ENCODE data around the gene TBX3.

The TBX3 gene

DNA sequence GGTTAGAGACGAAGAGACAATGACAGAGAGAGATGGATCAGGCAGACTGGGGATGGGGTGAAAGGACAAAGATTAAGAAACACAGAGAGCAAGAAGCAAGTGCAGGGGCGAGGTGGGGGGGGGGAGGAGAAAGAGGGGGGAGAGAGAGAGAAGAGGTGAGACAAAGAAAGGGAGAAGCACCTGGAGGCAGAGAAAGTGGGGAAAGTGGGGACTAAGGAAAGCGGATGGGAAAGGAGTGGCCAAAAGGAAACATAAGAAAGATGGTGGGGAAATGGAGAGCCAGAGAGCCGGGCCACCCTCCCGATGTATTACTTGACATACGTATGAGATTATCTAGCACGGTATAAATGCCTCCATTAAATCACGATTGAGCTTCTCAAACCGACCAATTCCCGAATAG, 18.5 kb upstream of the TBX3 start:
- H3K4me3 ChIP-seq (ENCODE audit: control insufficient read depth, low read depth, low read length) = no peak overlapping the region
- DNase-seq (ENCODE audit: low read depth) = no peak
- TF ChIP-seq CTCF (IDR thresholded peaks at IDR 0.05; ENCODE audit: control insufficient read depth, insufficient read depth, low read depth, low read length, missing control alignments) = no peak

DNA sequence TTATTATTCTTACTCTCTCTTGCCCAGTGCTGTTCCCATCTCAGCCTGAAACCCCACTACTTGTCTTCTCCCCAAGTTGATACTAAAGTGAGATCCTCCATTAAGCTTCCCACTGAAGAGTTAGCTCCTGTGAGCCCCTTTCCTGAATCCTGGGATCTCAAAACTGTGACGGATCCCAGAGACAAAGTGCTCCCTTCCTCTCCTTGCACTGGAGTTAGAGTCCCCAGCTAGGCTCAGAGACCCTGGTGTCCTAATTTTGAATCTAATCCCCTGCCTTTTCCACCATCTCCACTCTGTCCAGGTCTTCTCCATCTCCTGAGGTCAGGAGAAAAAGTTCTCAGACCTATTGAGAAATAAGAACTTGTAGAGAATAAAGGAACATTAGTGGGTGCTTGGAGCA, 17.6 kb upstream of the TBX3 start:
- H3K4me3 ChIP-seq (ENCODE audit: control insufficient read depth, low read depth, low read length) = no peak overlapping the region
- no peak for TF ChIP-seq CTCF (IDR thresholded peaks at IDR 0.05; ENCODE audit: control insufficient read depth, insufficient read depth, low read depth, low read length, missing control alignments)
- DNase-seq (ENCODE audit: low read depth) = no peak

- DNase-seq (ENCODE audit: low read depth) = no peak
- no peak overlapping the region for H3K4me3 ChIP-seq (ENCODE audit: control insufficient read depth, low read depth, low read length)
- TF ChIP-seq CTCF (IDR thresholded peaks at IDR 0.05; ENCODE audit: control insufficient read depth, insufficient read depth, low read depth, low read length, missing control alignments) = no peak
These were observed 17.1 kb upstream of the TBX3 start for GRCh38 chr12:114701104-114701414.

DNA sequence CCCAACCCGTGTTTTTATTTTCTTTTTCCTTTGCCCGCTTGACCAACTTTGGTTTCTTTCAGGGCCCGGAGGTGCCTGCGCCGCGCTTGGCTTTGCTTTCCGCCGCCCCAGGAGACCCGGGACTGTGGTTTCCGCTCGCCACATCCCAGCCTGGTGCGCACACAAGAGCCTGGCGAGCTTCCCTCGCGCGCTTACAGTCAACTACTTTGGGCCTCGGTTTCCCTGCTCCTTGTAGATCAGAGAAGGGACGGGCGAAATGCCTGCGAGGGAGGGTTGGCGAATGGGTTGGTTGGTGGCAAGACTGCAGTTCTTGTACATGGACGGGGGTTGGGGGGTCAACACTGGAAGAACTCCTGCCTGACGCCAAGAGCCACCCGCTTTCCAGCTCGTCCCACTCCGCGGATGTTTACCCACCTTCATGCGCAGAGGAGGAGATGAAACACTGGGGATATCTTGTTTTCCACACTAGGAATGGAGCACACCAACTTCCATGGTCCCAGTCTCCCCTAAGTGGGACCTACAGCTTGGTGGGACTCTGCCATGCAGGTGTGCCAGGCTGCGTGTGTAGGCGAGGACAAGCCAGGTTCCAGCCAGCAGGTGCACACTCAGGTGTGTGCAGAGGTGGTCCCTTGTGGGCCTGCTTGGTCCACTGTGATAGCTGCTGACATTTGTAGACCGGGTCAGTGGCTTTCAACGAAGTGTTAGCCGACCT, 16.6 kb upstream of the TBX3 start:
- DNase-seq (ENCODE audit: low read depth) = no peak
- H3K4me3 ChIP-seq (ENCODE audit: control insufficient read depth, low read depth, low read length) = no peak overlapping the region
- no peak for TF ChIP-seq CTCF (IDR thresholded peaks at IDR 0.05; ENCODE audit: control insufficient read depth, insufficient read depth, low read depth, low read length, missing control alignments)

DNA sequence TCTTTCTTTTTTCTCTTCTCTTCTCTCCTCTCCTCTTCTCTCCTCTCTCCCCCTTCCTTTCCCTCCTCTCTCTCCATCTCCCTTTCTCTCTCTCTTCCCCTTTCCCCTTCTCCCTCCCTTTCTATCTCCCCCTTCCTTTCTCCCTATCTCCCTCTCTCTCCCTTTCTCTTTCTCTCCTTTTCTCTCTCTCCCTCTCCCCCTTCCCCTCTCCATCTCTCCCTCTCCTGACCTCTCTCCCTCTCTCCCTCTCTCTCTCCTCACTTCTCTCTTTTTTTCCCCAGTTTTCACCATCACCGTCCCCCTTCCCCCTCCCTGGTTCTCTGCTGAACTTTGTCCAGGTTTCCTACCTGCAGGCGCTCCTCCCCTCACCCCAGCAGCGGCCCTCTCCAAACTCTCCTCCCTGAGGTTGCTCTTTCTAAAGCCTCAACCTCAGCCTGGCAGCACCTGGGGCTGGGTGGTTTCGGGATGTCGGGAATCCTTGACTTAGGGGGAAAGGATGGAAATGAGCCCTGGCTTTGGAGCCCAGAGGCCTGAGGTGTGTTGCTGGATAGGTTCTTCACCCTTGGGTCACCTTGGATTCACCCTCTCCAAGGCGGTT, 14.7 kb upstream of the TBX3 start:
- TF ChIP-seq CTCF (IDR thresholded peaks at IDR 0.05; ENCODE audit: control insufficient read depth, insufficient read depth, low read depth, low read length, missing control alignments) = no peak
- H3K4me3 ChIP-seq (ENCODE audit: control insufficient read depth, low read depth, low read length) = peak overlapping the region; percentile 36
- DNase-seq (ENCODE audit: low read depth) = no peak

GRCh38 chr12:114697741-114698565, 14.0 kb upstream of the TBX3 start:
- TF ChIP-seq CTCF (IDR thresholded peaks at IDR 0.05; ENCODE audit: control insufficient read depth, insufficient read depth, low read depth, low read length, missing control alignments) = no peak
- no peak for DNase-seq (ENCODE audit: low read depth)
- H3K4me3 ChIP-seq (ENCODE audit: control insufficient read depth, low read depth, low read length) = peak overlapping the region; percentile 36

Measured in AG09309 (cell line).